Activated B cell treated with CpG ODN at 0.5 μM for 24 hours (primary cell): ENCODE measurements around the gene SRGAP3. TPM values are rescaled to one million over a fixed set of nuclear protein-coding genes. Genes with fewer than 3 reads are reported as not detected.

ENCODE experiments used
- ATAC-seq: fragments of 200-7000 bp; cut with Tn5 transposase; one replicate; pipeline ENCODE4 v1.10.0; 2021; ENCODE audit warnings: low read depth, mild to moderate bottlenecking, moderate library complexity
- CTCF ChIA-PET: fragments of 350-600 bp; sonication (Branson Sonifier 250); formaldehyde crosslinking; loops from one replicate; lab custom pipeline; 2021; ENCODE audit warnings: antibody characterized with exemption; lab: Charles Lee
- POLR2A ChIA-PET: fragments of 350-600 bp; sonication (Branson Sonifier 250); formaldehyde crosslinking; loops from one replicate; lab custom pipeline; 2021; ENCODE audit warnings: antibody characterized with exemption; lab: Charles Lee
- DNase-seq: peaks from one replicate; pipeline ENCODE4 v3.0.0; 2022
- H3K27ac Mint-ChIP-seq: one replicate; pipeline ENCODE4 v1.8.0; 2020; ENCODE audit warnings: mixed read lengths
- H3K27me3 Mint-ChIP-seq: one replicate; pipeline ENCODE4 v1.8.0; 2021; ENCODE audit warnings: mixed read lengths
- H3K36me3 Mint-ChIP-seq: one replicate; pipeline ENCODE4 v1.8.0; 2021; ENCODE audit warnings: low read depth, mixed read lengths
- H3K4me1 Mint-ChIP-seq: one replicate; pipeline ENCODE4 v1.8.0; 2021; ENCODE audit warnings: mixed read lengths
- H3K4me3 Mint-ChIP-seq: one replicate; pipeline ENCODE4 v1.8.0; 2020; ENCODE audit warnings: mild to moderate bottlenecking, mixed read lengths
- H3K9me3 Mint-ChIP-seq: one replicate; pipeline ENCODE4 v1.8.0; 2020; ENCODE audit warnings: mixed read lengths
- CTCF ChIP-seq: fragments of 200-600 bp; IDR thresholded peaks from one replicate; pipeline ENCODE4 v1.8.0; 2022; ENCODE audit warnings: antibody characterized with exemption, mild to moderate bottlenecking
- intact Hi-C: fragments of 100-400 bp; cut with micrococcal nuclease; formaldehyde crosslinking; loops from one replicate; pipeline ENCODE4 v1.15.1; 2024
- total RNA-seq: library from RNA; stranded (reverse); gene quantifications from 2 replicates; pipeline ENCODE4 v1.2.3, GENCODE V29; 2022

Gene SRGAP3
- total RNA-seq, 1 donor from 2014 or later, result 0.58 TPM

GRCh38 chr3:8987226-8987625 is 262.2 kb downstream of the SRGAP3 start:
- ATAC-seq (no peak), DNase-seq (no peak)
- H3K4me3 Mint-ChIP-seq, result no peak overlapping the region
- peaks cover 5% of the 10 kb centered on the region for H3K4me1 Mint-ChIP-seq
- H3K27ac Mint-ChIP-seq, result no peak overlapping the region
- H3K27me3 Mint-ChIP-seq, result peaks cover 2% of the 10 kb centered on the region
- CTCF ChIA-PET, result interaction anchor here (1.0 to 1.8 kb wide), 4 partner anchors 16 to 316 kb away, joined by 3 to 16 read pairs (median 4); no protein-coding TSS in a partner anchor
- POLR2A ChIA-PET, result no interaction called here
- intact Hi-C loops, result no loop called here
- no peaks in the 10 kb centered on the region for H3K36me3 Mint-ChIP-seq
- no peak for TF ChIP-seq CTCF
- no peaks in the 10 kb centered on the region for H3K9me3 Mint-ChIP-seq

GRCh38 chr3:8986741-8987140 is 262.7 kb downstream of the SRGAP3 start:
- Mint-ChIP-seq H3K9me3 (no peaks in the 10 kb centered on the region), H3K36me3 (no peaks in the 10 kb centered on the region), H3K27ac (no peak overlapping the region), H3K4me1 (peaks cover 5% of the 10 kb centered on the region), H3K27me3 (peaks cover 2% of the 10 kb centered on the region), H3K4me3 (no peak overlapping the region)
- POLR2A ChIA-PET, result no interaction called here
- CTCF ChIA-PET, result interaction anchor here (1.4 to 1.8 kb wide), 2 partner anchors 15 to 315 kb away, joined by 4 to 16 read pairs; no protein-coding TSS in a partner anchor
- intact Hi-C loops, result no loop called here
- DNase-seq (no peak), ATAC-seq (no peak)
- TF ChIP-seq CTCF, result no peak

DNA sequence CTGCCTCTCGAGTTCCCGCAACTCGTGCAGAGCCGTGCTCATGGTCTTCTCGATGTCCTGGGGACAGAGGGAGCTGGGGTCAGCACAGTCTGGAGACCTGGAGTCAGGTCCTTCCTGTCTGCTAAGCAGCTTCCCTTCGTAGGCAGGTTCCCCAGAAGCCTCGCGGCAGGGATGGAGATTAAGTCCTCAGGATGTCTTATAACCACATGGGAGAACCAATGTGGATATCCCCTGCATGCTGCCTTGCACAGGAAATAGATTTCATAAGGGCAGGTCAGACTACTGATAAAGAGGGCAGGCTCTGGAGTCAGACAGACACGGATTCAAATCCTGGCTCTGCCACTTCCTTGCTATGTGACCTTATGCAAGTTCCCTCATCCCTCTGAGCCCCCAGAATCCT is 263.6 kb downstream of the SRGAP3 start:
- intact Hi-C loops, result no loop called here
- TF ChIP-seq CTCF, result no peak

GRCh38 chr3:8985411-8985831 is 264.0 kb downstream of the SRGAP3 start:
- no peak overlapping the region for H3K4me3 Mint-ChIP-seq
- POLR2A ChIA-PET, result no interaction called here
- intact Hi-C loops, result no loop called here
- H3K36me3 Mint-ChIP-seq, result no peaks in the 10 kb centered on the region
- H3K27ac Mint-ChIP-seq, result no peak overlapping the region
- H3K4me1 Mint-ChIP-seq, result peaks cover 5% of the 10 kb centered on the region
- no peak for TF ChIP-seq CTCF
- no peaks in the 10 kb centered on the region for H3K9me3 Mint-ChIP-seq
- DNase-seq (no peak), ATAC-seq (no peak)
- H3K27me3 Mint-ChIP-seq, result peaks cover 5% of the 10 kb centered on the region
- CTCF ChIA-PET, result no interaction called here

More for the DNA sequence above, 263.6 kb downstream of the SRGAP3 start:
- ChIA-PET POLR2A (no interaction called here), CTCF (no interaction called here)
- DNase-seq (no peak), ATAC-seq (no peak)
- Mint-ChIP-seq H3K36me3 (no peaks in the 10 kb centered on the region), H3K9me3 (no peaks in the 10 kb centered on the region), H3K4me1 (peaks cover 5% of the 10 kb centered on the region), H3K27ac (no peak overlapping the region), H3K27me3 (peaks cover under 1% of the 10 kb centered on the region), H3K4me3 (no peak overlapping the region)

DNA sequence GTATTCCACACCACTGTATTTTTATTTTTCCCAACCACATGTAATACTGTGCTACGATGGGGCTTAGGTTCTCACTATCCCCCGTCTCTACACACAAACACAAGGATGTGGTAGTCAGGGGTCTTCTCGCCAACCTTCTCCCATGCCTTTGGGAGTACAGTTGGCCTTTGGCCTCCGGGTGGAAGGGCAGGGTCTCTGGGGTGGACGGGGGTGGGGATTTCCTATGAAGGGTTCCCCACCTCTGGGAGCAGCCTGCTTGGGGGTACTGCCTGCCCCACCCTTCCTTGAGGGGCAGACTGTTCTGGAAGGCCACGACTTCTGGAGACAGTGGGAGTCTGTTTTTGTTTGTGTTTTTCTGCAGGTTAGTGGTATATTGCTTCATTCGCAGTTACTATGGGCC is 264.9 kb downstream of the SRGAP3 start:
- no peaks in the 10 kb centered on the region for H3K36me3 Mint-ChIP-seq
- peaks cover 5% of the 10 kb centered on the region for H3K4me1 Mint-ChIP-seq
- intact Hi-C loops, result no loop called here
- peaks cover 11% of the 10 kb centered on the region for H3K27me3 Mint-ChIP-seq
- DNase-seq, result no peak
- POLR2A ChIA-PET, result no interaction called here
- no peak for TF ChIP-seq CTCF
- H3K4me3 Mint-ChIP-seq, result no peak overlapping the region
- ATAC-seq, result no peak
- H3K9me3 Mint-ChIP-seq, result peaks cover under 1% of the 10 kb centered on the region
- H3K27ac Mint-ChIP-seq, result no peak overlapping the region
- CTCF ChIA-PET, result no interaction called here
